Bronchial epithelial cell (primary cell): ENCODE data around the gene RAPGEF3. TPM values are rescaled to one million over a fixed set of nuclear protein-coding genes. Genes with fewer than 3 reads are reported as not detected.

Source experiments
- DNase-seq: peaks from one replicate; pipeline ENCODE4 v3.0.0-alpha.2; 2010; ENCODE audit warnings: low read depth
- FAIRE-seq: peaks from 2 replicates; lab custom pipeline; 2011; peaks lifted over from hg19 to GRCh38; lab: Jason Lieb, UNC
- H3K27me3 ChIP-seq: 2 replicates; pipeline ENCODE4 v1.5.1; 2011; ENCODE audit warnings: low read length; ENCODE audit not compliant: control insufficient read depth, insufficient read depth
- H3K36me3 ChIP-seq: 2 replicates; pipeline ENCODE4 v1.5.1; 2011; ENCODE audit warnings: low read length; ENCODE audit not compliant: control insufficient read depth, insufficient read depth
- H3K4me3 ChIP-seq: 2 replicates; pipeline ENCODE4 v1.5.1; 2011; ENCODE audit warnings: mild to moderate bottlenecking, low read depth, low read length, control low read depth
- CTCF ChIP-seq: IDR thresholded peaks from 2 replicates; pipeline ENCODE4 v1.5.1; 2011; ENCODE audit warnings: mild to moderate bottlenecking, moderate library complexity, low read length, control low read depth, inconsistent platforms; ENCODE audit not compliant: insufficient read depth, severe bottlenecking
- total RNA-seq: library from RNA; depleted of rRNA; stranded (reverse); fragments of >200 nt; gene quantifications from 2 replicates; pipeline ENCODE4 v1.2.1, GENCODE V29; 2014

The RAPGEF3 gene
- total RNA-seq, 1 donor from 2014 or later, result 3.9 TPM

- no peak overlapping the region for H3K4me3 ChIP-seq
- no peaks in the 10 kb centered on the region for H3K36me3 ChIP-seq
- no peak for TF ChIP-seq CTCF
- no peak for FAIRE-seq
- no peaks in the 10 kb centered on the region for H3K27me3 ChIP-seq
- no peak for DNase-seq
These were observed 47.2 kb downstream of the RAPGEF3 start for GRCh38 chr12:47711448-47711847.

GRCh38 chr12:47710278-47710677, 48.4 kb downstream of the RAPGEF3 start:
- DNase-seq (no peak), FAIRE-seq (no peak)
- H3K36me3 ChIP-seq, result no peaks in the 10 kb centered on the region
- H3K4me3 ChIP-seq, result no peak overlapping the region
- H3K27me3 ChIP-seq, result no peaks in the 10 kb centered on the region
- TF ChIP-seq CTCF, result no peak

- FAIRE-seq (no peak), DNase-seq (no peak)
- H3K36me3 ChIP-seq, result no peaks in the 10 kb centered on the region
- H3K27me3 ChIP-seq, result no peaks in the 10 kb centered on the region
- TF ChIP-seq CTCF, result no peak
- H3K4me3 ChIP-seq, result no peak overlapping the region
These were observed 49.0 kb downstream of the RAPGEF3 start for GRCh38 chr12:47709671-47710070.

- FAIRE-seq, result no peak
These were observed 49.4 kb downstream of the RAPGEF3 start for GRCh38 chr12:47709237-47709636.

GRCh38 chr12:47707905-47708543, 50.7 kb downstream of the RAPGEF3 start:
- H3K27me3 ChIP-seq, result no peaks in the 10 kb centered on the region
- TF ChIP-seq CTCF, result no peak
- H3K36me3 ChIP-seq, result no peaks in the 10 kb centered on the region
- no peak overlapping the region for H3K4me3 ChIP-seq
- FAIRE-seq, result no peak
- DNase-seq, result no peak

More at GRCh38 chr12:47709237-47709636, 49.4 kb downstream of the RAPGEF3 start:
- no peak overlapping the region for H3K4me3 ChIP-seq
- no peak for DNase-seq
- no peaks in the 10 kb centered on the region for H3K27me3 ChIP-seq
- TF ChIP-seq CTCF, result no peak
- H3K36me3 ChIP-seq, result no peaks in the 10 kb centered on the region

GRCh38 chr12:47707355-47707754, 51.3 kb downstream of the RAPGEF3 start:
- DNase-seq (no peak), FAIRE-seq (no peak)
- TF ChIP-seq CTCF, result no peak
- Histone ChIP-seq H3K27me3 (no peaks in the 10 kb centered on the region), H3K4me3 (no peak overlapping the region), H3K36me3 (no peaks in the 10 kb centered on the region)
